Peyer's patch (tissue), 4 donors: ENCODE measurements around the gene HRG.

Experiments
- CTCF ChIP-seq, 6 experiments: fragments of 450-650 bp in 4 of 6; fragments of 200-600 bp in 2 of 6; sonication (generic) in 1 of 6; IDR thresholded peaks; one replicate each; pipeline ENCODE4 v1.5.1; 2017 to 2019; ENCODE audit warnings: antibody characterized with exemption in 6 of 6, mild to moderate bottlenecking in 3 of 6, moderate library complexity in 1 of 6
- POLR2A ChIP-seq, 2 donors: fragments of 450-650 bp; IDR thresholded peaks; one replicate each; pipeline ENCODE4 v1.5.1; 2017; ENCODE audit warnings: antibody characterized with exemption in 2 of 2, mild to moderate bottlenecking in 2 of 2, moderate library complexity in 2 of 2

GRCh38 chr3:186697510-186697909, 31.7 kb downstream of the HRG start:
- TF ChIP-seq CTCF (IDR thresholded peaks at IDR 0.05): no peak
- no peak for TF ChIP-seq POLR2A (IDR thresholded peaks at IDR 0.05)
